NCI-H345 treated with DMSO at 0.1 percent for 48 hours (cell line): ENCODE measurements around the gene AEBP1.
"Not testable (repeated sequence)": the region's sequence is repeated elsewhere in the genome, so short reads cannot be mapped to it uniquely, and the experiment has no call there.

Experiments
- DNase-seq: peaks from one replicate; lab custom pipeline; 2025; ENCODE audit not compliant: unreplicated experiment; lab: John Stamatoyannopoulos, UW

AEBP1 gene

DNA sequence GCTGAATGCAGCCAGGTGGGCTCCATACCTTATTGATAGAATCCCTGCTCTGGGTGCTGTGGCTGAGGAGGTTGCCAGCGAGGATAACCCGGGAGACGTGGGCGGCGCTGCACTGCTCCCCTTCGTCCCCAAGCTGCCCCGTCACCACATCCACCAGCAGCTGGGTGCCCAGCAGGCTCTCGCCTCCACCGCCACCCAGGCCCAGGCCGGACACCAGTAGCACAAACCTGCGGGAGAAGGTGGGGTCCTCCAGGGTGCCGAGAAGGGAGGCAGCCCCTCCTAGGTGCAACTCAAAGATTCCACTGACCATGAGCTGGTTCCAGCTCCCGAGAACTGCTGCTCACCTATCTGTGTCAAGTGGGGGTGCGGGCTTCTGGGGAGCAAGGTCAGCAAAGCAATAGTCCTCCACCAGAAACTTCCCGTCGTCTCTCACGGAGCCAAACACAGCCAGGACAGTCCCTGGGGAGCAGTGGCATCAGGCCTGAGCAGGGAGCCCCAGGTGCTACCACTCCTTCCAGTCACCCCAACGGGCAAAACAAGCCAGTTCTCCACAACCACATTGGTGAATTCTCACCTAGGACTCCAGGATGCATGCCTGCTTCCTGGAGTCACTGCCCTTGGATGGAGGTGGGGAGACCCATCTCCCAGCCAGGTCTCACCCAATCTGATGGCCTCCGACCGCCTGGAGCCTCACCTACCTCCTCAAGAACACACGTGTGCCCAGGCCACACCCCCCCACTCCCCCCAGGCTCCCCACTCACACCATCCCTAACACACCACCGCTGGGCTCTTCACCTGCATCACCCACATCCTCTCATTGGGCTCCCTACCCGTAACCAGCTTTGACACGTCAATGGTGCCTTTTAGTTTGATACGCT lies 12.9 kb downstream of the AEBP1 start:
- no peak for DNase-seq

DNA sequence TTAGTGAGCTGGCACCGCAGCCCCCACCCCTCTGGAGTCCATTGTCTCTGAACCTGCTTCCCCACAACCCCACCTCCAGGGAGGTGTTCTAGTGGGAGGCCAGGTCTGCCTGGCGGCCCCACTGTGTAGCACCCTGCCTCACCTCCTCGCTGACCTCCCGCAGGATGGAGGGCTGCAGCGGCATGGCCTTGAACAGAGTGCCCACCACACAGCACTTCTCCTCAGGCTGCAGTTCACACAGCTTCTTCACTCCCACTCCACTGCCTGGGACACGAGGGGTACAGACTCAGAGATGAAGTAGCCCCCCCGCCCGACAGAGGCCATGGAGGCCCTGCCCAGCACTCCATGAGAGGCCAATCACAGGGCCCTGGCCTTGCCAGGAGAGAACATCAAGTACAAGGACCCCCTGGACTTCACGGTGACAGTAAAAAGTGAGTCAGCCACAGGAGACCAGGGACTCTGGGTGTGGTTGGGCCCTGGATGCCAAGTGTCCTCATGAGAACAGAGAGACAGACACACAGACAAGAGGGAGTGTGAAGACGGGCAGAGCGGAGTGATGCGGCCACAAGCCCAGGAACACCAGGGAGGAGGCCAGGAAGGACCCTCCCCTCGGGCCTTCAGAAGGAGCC lies 13.8 kb downstream of the AEBP1 start:
- no peak for DNase-seq

DNA sequence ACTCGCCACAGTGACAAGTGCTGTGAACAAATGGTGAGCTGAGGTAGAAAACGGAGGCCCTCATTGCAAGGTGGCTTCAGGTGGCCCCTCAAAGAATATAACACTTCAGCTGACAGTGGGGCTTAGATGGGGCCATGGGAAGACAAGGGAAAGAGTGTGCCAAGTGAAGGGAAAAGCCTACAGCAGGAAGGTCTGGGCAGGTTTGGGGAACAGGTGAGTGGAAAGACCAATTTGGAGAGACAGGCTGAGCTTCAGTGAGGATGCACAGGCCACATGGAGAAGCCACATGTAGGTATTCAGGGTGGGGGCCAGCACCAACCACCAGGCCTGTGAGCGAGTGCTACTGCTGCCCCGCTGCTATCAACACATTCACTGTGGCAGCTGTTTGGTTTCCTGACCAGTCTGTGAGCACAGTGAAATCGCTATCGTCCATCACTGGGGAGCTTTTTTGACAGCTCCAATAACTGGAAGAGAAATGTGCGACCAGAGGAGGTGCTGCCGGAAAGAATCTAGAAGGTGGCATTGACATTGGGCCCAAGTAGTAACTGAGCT lies 15.8 kb downstream of the AEBP1 start:
- DNase-seq = no peak

DNA sequence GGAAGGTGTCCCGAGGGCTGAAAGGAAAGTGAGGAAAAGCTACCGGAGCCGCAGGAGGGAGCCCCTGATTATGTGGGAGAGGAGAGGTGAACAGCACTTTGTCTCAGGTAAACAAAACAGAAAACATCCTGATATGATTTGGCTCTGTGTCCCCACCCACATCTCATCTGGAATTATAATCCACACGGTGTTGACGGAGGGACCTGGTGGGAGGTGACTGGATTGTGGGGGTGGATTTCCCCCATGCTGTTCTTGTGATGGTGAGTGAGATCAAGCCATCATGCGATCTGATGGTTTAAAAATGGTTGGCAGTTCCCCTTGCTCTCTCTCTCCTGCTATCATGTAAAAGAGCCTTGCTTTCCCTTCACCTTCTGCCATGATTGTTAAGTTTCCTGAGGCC lies 16.2 kb downstream of the AEBP1 start:
- DNase-seq = no peak

DNA sequence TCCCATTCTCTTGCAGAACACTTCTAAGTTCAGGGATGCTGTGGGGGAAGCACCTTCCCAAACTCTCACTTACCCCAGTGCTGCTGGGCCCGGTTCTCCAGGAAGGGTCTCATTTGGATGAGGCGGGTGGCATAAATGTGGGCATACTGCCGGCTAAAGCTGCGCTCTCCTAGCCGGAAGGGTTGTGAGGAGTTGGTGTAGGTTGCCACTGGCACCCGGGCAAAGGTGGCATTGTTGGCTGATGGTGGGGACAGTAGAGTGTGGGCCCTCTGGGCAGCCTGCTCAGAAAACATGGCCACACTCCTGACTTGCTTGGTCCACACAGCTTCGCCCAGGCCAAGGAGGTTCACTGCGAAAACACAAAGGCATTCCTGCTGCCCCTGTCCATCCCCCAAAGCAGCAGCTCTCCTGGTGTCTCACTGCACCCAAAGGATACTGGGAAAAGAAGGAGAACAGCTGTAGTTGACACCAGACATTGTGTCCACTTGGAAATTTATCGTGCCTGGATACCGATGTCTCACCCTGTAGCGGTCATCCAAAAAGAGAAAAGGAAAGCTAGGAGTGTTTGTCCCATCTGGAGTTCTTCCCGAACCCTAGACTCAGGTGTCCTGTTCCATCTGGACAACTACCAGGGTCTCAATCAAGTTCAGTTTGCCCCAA lies 17.7 kb downstream of the AEBP1 start:
- DNase-seq = no peak

DNA sequence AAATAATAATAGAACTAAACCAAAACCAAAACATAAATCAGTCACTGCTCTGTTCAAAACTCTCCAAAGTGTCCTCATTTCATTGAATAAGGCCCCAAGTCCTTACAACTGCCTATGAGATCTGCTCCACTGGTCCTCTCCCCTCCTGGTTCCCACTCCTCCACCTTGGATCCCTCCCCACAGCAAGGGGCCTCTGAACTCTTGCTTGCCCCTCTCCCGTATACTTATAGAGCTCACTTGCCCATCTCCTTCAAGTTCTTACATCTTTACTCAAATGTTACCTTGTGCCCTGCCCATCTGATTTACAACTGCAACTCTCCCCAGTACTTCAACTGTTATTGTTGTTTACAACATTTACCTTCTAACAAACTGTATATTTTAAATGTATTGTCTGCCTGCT lies 18.4 kb downstream of the AEBP1 start:
- no peak for DNase-seq

DNA sequence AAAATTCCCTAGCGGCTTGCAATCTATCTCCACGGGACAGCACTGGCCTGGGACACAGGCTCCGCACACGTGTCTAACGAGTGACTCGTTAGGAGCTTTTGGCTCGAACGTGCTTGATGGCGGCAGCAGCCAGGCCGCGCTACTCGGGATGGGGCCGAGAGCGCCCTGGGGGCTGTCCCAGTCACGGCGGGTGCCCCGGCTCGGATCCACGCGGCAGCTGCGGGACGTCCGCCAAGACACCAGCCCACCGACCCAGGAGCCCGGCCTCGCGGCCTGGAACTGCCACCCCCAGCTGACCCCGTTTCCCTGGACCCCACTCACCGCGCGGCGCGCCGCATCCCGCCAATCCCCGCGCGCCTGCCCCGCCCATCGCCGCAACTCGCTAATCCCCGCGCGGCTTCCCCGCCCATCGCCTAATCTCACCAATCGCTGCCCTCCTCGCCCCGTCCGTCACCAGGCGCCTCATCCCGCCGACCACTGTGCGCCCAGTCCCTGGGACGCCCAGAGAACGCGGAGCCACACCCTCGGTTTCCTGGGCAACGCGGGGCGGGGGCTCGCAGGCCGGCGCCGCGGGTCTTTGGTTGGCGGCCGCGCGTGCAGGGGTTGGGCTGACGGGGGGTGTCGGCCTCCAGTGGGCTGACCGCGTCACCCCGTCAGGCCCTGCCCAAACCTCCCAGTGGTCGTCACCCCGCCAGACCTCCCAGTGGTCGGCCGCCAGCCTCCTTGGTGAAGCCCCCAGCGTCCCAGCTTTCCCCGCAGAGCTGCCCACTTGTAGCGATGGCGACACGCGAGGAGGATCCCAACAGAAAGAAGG lies 19.3 kb downstream of the AEBP1 start, which contains the start of gene POLD2:
POLD2 (minus strand) TSS at position 359 of the 814 bp plus-strand sequence. CDS start 1,495 bp downstream, outside the sequence.
- DNase-seq = peak; percentile 94

DNA sequence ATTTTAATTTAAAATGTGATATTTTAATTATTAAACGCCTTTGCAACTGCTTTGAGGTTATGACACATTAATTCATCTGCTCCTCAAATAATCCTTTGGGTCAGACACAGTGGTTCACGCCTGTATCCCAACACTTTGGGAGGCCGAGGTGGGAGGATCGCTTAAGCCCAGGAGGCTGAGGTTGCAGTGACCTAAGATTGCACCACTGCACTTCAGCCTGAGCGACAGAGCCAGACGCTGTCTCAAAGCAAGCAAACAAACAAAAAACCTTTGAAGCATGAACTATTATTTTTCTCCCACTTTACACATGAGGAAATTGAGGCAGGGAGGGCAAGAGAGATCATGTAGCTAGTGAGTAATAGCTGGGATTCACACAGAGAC lies 20.7 kb downstream of the AEBP1 start:
- DNase-seq = no peak

DNA sequence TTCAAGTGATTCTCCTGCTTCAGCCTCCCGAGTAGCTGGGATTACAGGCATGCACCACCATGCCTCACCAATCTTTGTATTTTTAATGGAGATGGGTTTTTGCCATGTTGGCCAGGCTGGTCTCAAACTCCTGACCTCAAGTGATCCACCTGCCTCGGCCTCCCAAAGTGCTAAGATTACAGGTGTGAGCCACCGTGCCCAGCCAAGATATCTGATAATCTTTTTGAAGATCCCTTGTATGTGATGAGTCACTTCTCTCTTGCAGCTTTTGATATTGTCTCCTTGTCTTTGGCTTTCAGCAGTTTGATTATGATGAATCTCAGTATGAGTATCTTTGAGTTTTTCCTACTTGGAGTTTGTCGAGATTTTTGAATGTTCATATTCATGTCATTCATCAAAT lies 22.4 kb downstream of the AEBP1 start:
- not testable (repeated sequence) for DNase-seq

DNA sequence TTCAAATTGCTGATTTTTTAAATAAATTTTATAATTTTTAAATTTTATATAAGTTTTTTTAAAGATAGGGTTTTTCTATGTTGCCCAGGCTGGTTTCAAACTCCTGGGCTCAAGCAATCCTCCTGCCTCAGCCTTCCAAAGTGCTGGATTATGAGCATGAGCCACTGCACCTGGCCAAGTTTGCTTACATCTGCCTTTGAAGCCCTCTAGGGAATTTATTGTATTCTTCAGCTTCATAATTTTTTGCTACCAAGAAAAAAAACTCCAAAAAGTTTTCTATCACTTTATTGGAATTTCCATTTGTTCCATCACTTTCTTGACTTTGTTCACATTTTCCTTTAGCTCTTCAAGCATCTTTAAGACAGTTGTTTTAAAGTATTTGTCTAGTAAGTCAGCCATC lies 23.0 kb downstream of the AEBP1 start:
- DNase-seq = no peak

DNA sequence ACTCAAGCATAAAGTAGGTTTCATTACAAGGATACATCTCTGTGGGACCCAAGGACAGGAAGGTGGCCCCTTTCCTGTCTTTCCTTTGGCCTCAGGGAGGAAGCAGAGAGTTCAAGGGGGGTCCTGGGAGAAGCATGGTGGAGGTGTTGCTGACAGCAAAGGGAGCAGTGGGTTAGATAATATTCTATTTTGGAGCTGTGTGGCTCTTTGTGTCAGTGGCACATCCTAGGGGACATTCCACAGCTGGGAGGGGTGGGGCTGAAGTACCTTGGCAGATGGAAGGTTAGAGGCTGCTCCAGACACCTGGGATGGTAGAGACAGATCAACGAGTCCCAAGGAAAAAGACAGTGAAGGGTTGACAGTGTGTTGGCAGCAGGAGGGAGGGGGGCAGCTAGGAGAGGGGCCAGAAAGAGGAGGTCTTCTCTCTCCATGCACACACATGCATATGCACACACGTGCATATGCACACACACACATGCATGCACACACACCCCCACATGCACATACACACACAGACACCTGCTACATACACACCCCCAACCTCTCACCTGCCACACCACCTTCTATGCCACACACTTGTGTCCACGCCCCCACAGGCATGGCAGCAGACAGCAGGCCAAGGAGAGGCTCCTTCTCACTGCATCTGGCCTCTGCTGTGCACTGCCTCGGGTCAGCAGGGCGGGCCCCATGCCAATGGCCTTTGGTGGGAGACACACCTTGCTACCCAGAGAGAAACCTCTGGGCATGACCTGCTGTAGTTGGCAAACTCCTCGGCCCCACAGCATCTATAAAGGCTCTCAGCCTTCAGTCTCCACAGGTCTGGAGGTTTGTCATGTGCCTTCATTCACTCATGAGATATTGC lies 24.8 kb downstream of the AEBP1 start:
- no peak for DNase-seq

DNA sequence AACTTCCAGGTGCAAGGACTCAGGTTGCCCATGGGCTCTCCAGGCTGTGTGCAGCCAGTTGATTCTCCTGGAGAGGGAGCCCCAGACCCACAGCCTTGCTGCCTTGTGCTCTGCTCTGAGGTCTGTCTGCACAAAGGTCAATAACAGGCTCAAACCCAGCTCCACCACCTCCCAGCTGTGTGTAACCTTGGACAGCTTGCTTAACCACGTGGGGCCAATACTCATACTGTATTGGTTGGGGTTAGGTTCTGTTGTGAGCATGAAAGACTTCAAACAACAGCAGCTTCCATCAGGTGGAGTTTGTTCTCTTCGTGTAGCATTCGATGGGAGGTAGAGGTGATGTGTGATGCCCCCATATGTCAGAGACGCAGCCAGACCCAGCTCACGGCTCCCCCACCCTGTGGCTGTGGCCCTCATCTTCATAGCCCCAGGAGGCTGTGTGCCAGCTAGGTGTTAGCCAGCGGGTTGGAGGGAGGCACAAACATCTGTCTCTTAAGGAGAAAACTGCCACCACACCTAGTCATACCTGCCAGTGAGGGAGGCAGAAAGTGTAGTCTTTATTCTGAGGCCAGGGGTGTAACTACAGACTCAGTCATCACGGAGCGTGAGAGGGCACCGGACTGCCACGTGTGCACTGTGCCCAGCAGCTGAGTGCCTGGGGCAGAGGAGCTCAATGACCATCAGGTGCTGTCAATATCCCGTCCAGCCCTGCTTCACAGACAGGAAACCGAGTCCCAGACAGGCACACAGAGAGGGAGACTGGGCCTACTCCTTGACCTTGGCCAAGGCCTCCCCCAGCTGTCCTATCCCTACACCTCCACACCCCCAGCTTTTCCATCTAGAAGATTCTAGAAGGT lies 27.3 kb downstream of the AEBP1 start:
- no peak for DNase-seq

DNA sequence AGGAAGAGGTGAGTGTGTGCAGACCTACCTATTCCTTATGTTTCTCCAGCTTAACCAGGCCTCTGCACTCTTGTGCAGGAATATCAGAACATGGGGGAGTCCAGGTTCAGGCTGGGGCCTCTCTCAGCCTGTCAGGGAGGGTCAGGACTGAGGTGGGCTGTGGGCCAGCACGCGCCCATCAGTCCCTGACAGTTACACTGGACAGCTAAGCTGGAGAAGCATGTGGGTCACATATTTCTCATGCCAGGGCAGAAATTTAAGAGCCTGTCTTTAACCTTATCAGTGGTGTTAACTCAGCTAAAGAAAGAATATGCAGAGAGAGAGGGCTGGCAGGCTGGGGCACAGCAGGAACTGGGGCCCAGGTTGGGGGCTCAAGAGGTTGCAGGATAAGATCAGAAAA lies 27.9 kb downstream of the AEBP1 start:
- DNase-seq = no peak

DNA sequence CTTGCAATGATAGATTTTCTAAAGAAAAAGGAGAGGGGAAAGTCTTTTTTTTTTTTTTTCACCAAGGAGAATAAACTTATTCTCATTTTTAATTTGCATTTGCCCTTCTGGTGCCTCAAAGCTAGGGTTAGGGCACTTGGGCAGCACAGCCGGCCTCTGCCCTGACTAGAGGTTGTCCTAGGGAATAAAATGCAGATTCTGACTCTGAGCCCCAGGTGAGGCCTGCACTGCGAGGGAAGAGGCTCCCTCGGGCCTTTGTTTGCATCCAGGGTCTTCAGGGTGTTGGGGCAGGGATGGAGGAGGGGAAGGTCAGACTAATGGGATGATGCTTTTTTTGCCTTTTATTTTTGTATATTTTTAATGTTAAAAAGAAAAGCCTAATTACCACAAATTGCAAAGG lies 29.1 kb downstream of the AEBP1 start:
- no peak for DNase-seq

DNA sequence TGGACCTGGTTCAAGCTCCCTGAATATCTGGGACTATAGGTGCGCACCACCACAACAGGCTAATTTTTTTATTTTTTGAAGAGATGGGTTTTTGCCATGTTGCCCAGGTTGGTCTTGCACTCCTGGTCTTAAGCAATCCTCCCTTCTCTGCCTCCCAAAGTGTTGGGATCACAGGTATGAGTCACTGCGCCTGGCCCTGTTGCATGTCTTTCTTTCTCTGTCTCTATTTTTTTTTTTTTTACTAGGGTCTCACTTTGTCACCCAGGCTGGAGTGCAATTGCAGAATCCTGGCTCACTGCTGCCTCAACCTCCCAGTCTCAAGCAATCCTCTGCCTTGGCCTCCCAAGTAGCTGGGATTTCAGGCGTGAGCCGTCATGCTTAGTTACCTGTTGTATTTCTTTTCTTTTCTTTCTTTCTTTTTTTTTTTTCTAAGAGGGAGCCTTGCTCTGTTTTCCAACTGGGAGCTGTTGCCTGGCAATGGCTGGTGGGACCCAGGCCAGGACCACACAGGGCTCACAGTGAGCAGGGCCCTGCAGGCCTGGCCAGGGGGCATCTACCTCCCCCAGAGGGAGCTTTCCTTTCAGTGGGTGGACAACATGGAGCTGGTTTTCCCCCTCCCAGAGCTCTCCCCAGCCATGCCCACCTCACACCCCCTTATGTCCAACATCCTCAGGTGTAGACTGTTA lies 30.9 kb downstream of the AEBP1 start:
- no peak for DNase-seq

DNA sequence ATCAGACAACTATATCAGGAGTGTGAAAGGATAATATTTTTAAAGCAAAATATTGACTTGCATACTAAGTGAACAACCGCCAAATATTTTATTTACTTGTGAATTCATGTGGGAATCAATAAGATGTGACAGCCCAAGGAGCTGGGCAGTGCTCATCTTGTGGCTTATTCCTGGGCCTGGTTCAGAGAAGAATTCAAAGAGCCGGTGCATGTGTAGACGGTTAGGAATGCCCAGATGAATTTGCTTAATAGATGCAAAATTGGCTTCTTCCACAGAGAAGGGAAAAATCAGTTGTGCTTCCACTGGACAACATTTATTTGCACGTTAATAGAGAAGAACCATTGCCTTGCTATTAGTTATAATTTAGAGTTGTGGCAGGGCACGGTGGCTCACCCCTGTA lies 32.6 kb downstream of the AEBP1 start:
- no peak for DNase-seq

DNA sequence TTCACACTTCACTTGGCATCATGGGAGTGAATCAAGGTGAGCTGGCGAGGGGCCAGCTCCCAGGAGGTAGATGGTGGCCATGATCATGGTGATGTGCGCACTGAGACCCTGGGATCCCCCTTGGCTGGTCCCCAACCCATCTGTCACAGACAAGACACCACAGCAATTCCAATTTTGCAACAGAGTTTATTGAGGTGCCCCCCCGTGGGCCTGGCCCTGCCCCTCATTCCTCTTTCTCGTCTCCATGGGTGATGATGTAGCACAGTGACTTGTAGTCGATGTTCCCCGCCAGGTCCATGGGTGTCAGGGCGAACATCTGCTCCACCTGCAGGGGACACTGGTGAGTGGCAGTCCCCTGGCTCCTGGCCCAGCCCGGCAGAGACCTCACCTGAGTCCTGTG lies 34.6 kb downstream of the AEBP1 start:
- DNase-seq = no peak

DNA sequence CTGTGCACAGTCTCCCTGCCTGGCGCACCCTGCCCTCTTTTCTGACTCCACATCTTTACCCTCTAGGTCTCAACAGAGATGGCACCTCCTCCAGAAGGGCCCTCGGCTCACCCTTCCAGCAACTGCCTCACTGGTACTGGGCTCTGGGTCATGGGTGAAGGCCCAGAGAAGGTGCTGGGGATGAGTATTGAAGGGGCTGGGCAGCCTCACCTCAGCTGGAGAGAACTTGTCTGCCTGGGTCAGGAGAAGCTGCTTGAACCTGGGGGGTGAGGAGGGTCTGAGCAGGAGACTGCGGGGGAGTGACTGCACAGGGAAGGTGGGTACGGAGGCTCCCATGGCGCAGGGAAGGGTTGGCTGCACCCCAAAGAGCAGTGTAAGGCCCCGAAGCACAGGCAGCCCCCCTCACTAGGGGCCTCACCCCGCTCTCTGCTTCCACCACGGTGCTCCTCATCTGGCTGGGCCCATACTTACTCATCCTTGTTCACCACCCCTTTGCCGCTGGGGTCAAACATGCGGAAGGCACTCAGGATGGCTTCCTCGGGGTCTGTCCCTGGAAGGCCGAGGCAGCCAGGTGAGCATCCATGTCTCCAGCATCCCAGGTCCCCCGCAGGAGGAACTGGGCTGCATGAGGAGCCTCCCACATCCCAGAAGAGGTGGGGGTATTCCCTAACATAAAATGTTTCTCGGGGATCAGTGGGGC lies 35.3 kb downstream of the AEBP1 start:
- DNase-seq = no peak
